ENCODE data around the gene CTNNB1. TPM values are rescaled to one million over a fixed set of nuclear protein-coding genes. Genes with fewer than 3 reads are reported as not detected.

CTNNB1 gene
- total RNA-seq, 1 donor: 921 TPM

DNA sequence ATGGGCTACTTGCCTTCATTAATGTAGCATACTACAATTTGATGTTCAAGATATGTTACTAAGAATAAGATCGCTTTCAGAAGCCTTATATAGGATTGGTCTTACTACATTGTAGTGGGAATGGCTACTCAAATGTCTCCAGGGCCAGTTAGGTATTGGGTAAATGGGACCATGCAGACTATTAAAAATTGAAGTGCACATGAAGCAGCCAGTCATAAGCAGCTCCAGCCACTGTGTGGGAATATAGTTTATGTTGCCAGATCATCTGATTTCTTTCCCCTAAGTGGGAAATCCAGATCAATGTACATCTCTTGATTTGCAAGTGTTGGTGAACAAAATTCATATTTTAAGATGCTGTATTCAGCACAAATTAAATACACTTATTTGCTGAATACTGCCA is 5.1 kb downstream of the CTNNB1 start:
- TF ChIP-seq, protein P1, sequence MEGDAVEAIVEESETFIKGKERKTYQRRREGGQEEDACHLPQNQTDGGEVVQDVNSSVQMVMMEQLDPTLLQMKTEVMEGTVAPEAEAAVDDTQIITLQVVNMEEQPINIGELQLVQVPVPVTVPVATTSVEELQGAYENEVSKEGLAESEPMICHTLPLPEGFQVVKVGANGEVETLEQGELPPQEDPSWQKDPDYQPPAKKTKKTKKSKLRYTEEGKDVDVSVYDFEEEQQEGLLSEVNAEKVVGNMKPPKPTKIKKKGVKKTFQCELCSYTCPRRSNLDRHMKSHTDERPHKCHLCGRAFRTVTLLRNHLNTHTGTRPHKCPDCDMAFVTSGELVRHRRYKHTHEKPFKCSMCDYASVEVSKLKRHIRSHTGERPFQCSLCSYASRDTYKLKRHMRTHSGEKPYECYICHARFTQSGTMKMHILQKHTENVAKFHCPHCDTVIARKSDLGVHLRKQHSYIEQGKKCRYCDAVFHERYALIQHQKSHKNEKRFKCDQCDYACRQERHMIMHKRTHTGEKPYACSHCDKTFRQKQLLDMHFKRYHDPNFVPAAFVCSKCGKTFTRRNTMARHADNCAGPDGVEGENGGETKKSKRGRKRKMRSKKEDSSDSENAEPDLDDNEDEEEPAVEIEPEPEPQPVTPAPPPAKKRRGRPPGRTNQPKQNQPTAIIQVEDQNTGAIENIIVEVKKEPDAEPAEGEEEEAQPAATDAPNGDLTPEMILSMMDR (IDR thresholded peaks at IDR 0.05; ENCODE audit: insufficient read depth, low read depth, low read length): no peak
- no peak overlapping the region for H3K4me3 ChIP-seq (ENCODE audit: low read depth, low read length)
- no peak for DNase-seq (ENCODE audit: low read depth)

DNA sequence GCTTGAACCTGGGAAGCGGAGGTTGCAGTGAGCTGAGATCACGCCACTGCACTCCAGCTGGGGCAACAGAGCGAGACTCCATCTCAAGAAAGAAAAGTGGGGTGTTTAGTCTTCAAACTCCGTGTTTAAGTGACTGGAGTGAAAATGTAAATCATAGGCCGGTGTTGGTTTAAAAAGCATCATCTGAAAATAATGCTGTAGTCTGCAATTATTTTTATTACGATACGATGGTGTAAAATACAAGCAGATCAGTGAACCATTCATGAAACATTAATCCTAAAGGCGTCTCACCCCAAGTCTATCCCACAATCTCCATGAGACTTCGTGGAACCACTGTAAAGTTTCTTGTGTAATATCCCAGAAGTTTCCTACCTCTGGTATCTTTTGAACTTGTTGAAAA is 6.3 kb downstream of the CTNNB1 start:
- TF ChIP-seq, protein P1 (IDR thresholded peaks at IDR 0.05; ENCODE audit: insufficient read depth, low read depth, low read length): no peak
- H3K4me3 ChIP-seq (ENCODE audit: low read depth, low read length): no peak overlapping the region
- no peak for DNase-seq (ENCODE audit: low read depth)

DNA sequence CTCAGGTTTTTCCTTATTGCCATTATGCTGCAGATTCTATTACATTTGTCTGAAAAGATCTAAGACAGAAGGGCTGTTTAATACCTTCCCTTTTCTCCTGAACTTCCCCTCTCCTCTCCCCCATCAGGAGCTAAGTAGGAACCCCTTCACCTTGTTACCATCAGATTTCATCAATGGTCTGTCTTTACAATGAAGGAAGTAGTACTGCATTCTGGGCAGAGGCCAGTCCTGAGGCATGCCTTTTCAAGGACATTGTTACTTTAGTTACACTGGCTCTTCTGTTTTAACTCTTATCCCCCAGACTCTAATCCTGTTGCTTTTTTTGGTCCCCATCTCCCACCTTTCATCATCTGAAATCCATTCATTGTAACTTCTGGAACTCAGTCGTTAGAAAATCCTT is 8.1 kb downstream of the CTNNB1 start:
- no peak for DNase-seq (ENCODE audit: low read depth)
- H3K4me3 ChIP-seq (ENCODE audit: low read depth, low read length): no peak overlapping the region
- TF ChIP-seq, protein P1 (IDR thresholded peaks at IDR 0.05; ENCODE audit: insufficient read depth, low read depth, low read length): no peak

DNA sequence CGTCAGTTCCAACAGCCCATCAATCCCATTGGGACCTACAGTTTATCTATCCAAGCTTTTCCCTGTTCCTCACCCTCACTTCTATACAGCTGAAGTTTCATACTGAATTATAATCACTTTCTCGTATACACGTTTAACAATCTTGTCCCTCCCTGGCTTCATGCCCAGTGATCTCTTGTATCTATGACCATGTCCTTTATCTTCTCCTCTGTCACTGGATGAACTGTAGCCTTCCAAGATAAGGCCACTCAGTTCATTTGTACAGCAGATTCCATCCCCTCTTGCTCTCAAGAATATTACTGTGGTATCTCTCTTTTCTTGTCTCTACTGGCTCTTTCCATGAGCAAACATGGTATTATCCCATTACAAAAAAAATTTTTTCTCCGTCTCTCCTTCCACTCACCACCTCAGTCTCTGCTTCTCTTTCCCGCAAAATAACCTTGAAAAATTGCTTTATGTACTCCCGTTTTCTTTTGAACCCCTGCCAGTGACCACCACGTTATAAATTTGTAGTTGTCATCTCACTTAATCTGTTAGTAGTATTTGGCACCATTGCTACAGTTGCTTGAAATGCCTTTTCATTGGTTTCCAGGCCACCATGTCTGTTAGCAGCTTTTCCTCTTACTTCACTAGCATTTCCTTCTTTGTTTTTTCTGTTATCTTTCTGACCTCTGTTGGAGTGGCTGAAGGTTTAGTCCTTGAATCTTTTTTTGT is 9.4 kb downstream of the CTNNB1 start:
- H3K4me3 ChIP-seq (ENCODE audit: low read depth, low read length): no peak overlapping the region
- no peak for DNase-seq (ENCODE audit: low read depth)
- TF ChIP-seq, protein P1 (IDR thresholded peaks at IDR 0.05; ENCODE audit: insufficient read depth, low read depth, low read length): no peak

DNA sequence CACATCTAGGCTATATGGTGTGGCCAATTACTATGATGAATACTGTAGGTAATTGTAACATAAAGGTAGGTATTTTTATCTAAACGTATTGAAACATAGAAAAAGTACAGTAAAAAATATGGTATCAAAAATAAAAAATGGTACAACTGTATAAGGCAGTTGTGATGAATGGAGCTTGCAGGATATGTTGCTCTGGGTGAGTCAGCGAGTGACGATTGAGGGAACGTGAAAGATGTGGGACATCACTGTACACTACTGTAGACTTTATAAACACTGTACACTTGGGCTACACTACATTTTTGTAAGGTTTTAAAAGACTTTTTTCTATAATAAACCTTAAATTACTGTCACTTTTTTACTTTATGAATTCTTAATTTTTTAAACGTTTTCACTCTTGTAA is 10.3 kb downstream of the CTNNB1 start:
- no peak overlapping the region for H3K4me3 ChIP-seq (ENCODE audit: low read depth, low read length)
- DNase-seq (ENCODE audit: low read depth): no peak
- TF ChIP-seq, protein P1 (IDR thresholded peaks at IDR 0.05; ENCODE audit: insufficient read depth, low read depth, low read length): no peak

DNA sequence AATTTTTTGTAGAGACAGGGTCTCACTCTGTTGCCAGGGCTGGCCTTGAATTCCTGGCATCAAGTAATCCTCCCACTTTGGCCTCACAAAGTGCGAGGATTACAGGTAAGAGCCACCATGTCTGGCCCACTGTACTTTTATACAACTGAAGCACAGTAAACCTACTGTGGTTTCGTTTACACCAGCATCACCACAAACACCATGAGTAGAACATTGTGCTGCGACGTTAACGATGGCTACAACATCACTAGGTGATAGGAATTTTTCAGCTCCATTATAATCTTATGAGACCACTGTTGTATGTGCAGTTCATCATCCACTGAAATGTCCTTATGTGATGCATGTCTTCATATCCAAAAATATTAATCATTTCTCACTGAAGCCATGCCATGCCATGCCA is 11.7 kb downstream of the CTNNB1 start:
- TF ChIP-seq, protein P1 (IDR thresholded peaks at IDR 0.05; ENCODE audit: insufficient read depth, low read depth, low read length): no peak
- no peak for DNase-seq (ENCODE audit: low read depth)
- no peak overlapping the region for H3K4me3 ChIP-seq (ENCODE audit: low read depth, low read length)

DNA sequence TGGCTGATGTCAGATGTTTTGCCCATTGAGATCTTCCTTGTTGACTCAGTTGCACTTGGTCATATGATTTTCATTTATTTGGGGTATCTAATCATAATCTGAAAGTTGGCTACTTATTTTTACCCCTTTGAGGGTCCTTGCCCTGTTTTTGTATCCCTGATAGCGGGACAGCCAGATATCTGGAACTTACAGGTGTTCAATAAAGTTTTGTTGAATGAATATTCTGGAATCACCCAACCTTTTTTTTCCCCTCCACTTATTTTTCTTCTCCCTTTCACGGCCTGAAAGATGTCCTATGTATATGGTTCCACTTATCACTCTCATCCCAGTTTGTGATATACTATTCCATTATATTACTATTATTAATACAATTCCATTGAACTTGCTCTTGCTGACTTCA is 12.8 kb downstream of the CTNNB1 start:
- no peak for DNase-seq (ENCODE audit: low read depth)
- TF ChIP-seq, protein P1 (IDR thresholded peaks at IDR 0.05; ENCODE audit: insufficient read depth, low read depth, low read length): no peak
- H3K4me3 ChIP-seq (ENCODE audit: low read depth, low read length): no peak overlapping the region
